Stomach (tissue), 9 donors: ENCODE data around the gene PHYHD1. TPM values are rescaled to one million over a fixed set of nuclear protein-coding genes. Genes with fewer than 3 reads are reported as not detected.

Source experiments
- DNase-seq, 2 donors: peaks; one replicate each; pipeline versions ENCODE4 v3.0.0 to v3.0.0-alpha.2; 2013 to 2019
- H3K27ac ChIP-seq, 5 donors: fragments of 200-600 bp in 4 of 5; sonication (generic) in 4 of 5; one replicate each; pipeline ENCODE4 v1.5.1; 2013 to 2019; ENCODE audit warnings: mild to moderate bottlenecking in 1 of 5, moderate library complexity in 1 of 5
- H3K27me3 ChIP-seq, 3 donors: fragments of 200-600 bp; sonication (generic); one replicate each; pipeline ENCODE4 v1.5.1; 2017 to 2019; ENCODE audit warnings: mixed run types in 1 of 3
- H3K36me3 ChIP-seq, 4 donors: fragments of 200-600 bp; sonication (generic); 1 replicate in 3 of 4; 2 replicates in 1 of 4; pipeline ENCODE4 v1.5.1; 2016 to 2019
- H3K4me1 ChIP-seq, 4 donors: fragments of 200-600 bp; sonication (generic); one replicate each; pipeline ENCODE4 v1.5.1; 2016 to 2019
- H3K4me3 ChIP-seq, 4 donors: fragments of 200-600 bp; sonication (generic) in 3 of 4; one replicate each; pipeline ENCODE4 v1.5.1; 2016 to 2019; ENCODE audit warnings: mild to moderate bottlenecking in 1 of 4
- H3K9me3 ChIP-seq, 4 donors: fragments of 200-600 bp; sonication (generic); one replicate each; pipeline ENCODE4 v1.5.1; 2016 to 2019
- CTCF ChIP-seq, 7 experiments: fragments of 450-650 bp in 4 of 7; fragments of 200-600 bp in 3 of 7; sonication (generic) in 3 of 7; IDR thresholded peaks; one replicate each; pipeline ENCODE4 v1.5.1; 2016 to 2019; ENCODE audit warnings: antibody characterized with exemption in 7 of 7, control low read depth in 2 of 7, mild to moderate bottlenecking in 1 of 7
- EP300 ChIP-seq: sonication (generic); formaldehyde crosslinking; IDR thresholded peaks from one replicate; pipeline ENCODE4 v1.6.1; 2017; ENCODE audit warnings: antibody characterized with exemption
- POLR2A ChIP-seq, 4 donors: fragments of 450-650 bp; IDR thresholded peaks; one replicate each; pipeline ENCODE4 v1.6.1; 2016; ENCODE audit warnings: antibody characterized with exemption in 4 of 4, control low read depth in 2 of 4, mild to moderate bottlenecking in 1 of 4, moderate library complexity in 1 of 4
- POLR2AphosphoS5 ChIP-seq, 3 donors: sonication (generic); formaldehyde crosslinking; IDR thresholded peaks; one replicate each; pipeline ENCODE4 v1.6.1; 2016; ENCODE audit warnings: antibody characterized with exemption in 3 of 3
- WGBS, 5 donors: extraction: QIAGEN DNeasy Blood & Tissue Kit in 3 of 5; methylation state at CpG; one replicate each; pipeline versions ENCODE4 v1.1.5 to v1.1.7; 2013 to 2018; 5-methylcytosine and 5-hydroxymethylcytosine counted together
- intact Hi-C: fragments of 100-400 bp; cut with DNase I; formaldehyde crosslinking; loops from one replicate; pipeline ENCODE4 v1.15.1; 2023; ENCODE audit warnings: low total_unique reads
- polyA plus RNA-seq, 3 donors: library from polyadenylated mRNA; stranded (reverse); fragments of 200-250 nt; gene quantifications; one replicate each; pipeline ENCODE4 v1.2.3, GENCODE V29; 2013
- total RNA-seq, 5 donors: library from RNA; depleted of rRNA; stranded (reverse); fragments of >200 nt; gene quantifications; one replicate each; pipeline versions ENCODE4 v1.1.0 to v1.2.3, GENCODE V29; 2014 to 2016
- donor health status: healthy with polysubstance abuse.
- donor health status: Bipolar disorder and iron deficiency.
- donor health status: healthy.

Gene PHYHD1
- total and polyA plus RNA-seq, 8 donors, result 1.4 to 55.8 (median 30.7) TPM

DNA sequence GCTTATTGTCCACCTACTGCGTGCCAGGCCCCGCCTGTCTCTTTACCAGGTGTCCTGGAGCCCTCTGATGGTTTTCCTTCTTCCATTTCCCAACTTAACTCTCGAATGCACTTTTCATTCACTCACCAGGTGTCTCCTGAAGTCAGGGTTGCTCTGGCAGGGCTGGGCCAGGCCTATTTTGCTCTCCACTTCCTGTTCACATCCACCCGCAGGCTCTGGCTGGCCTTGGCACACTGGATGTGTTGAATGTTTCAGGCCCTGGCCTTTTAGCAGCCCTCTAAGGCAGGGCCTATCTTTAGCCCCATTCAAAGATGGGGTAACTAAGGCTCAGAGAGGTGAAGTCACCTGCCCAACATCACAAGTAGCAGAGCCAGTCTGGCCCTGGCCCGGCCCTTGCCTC is 22.4 kb upstream of the PHYHD1 start:
- Histone ChIP-seq H3K4me1 (peaks cover 23 to 63% (median 43%) of the 10 kb centered on the region in 4 donors), H3K27ac (peak overlapping the region; percentile 15 to 63 (median 44)), H3K9me3 (no peaks in the 10 kb centered on the region), H3K27me3 (no peaks in the 10 kb centered on the region), H3K36me3 (peaks cover 35 to 61% (median 56%) of the 10 kb centered on the region in 4 donors), H3K4me3 (no peak overlapping the region)
- intact Hi-C loops, result no loop called here
- TF ChIP-seq CTCF (IDR thresholded peaks at IDR 0.05), result no peak
- no peak for TF ChIP-seq POLR2AphosphoS5 (IDR thresholded peaks at IDR 0.05)
- no peak for TF ChIP-seq EP300
- TF ChIP-seq POLR2A (IDR thresholded peaks at IDR 0.05), result no peak
- 71 to 88% (median 78%) methylated on average over 5 of the region's 5 CpGs for WGBS, 5 donors
- no peak for DNase-seq

GRCh38 chr9:128898845-128899565 is 21.8 kb upstream of the PHYHD1 start:
- no peaks in the 10 kb centered on the region for H3K9me3 ChIP-seq
- DNase-seq, result no peak
- TF ChIP-seq POLR2A (IDR thresholded peaks at IDR 0.05) (no peak), POLR2AphosphoS5 (IDR thresholded peaks at IDR 0.05) (no peak), CTCF (IDR thresholded peaks at IDR 0.05) (no peak), EP300 (no peak)
- H3K4me1 ChIP-seq, result peaks cover 22 to 63% (median 43%) of the 10 kb centered on the region in 4 donors
- WGBS, 5 donors, result 77 to 87% (median 86%) methylated on average over 17 to 18 of the region's 18 CpGs
- peak overlapping the region; percentile 15 to 63 (median 44) for H3K27ac ChIP-seq
- no peak overlapping the region for H3K4me3 ChIP-seq
- no peaks in the 10 kb centered on the region for H3K27me3 ChIP-seq
- intact Hi-C loops, result no loop called here
- peaks cover 31 to 54% (median 49%) of the 10 kb centered on the region in 4 donors for H3K36me3 ChIP-seq

DNA sequence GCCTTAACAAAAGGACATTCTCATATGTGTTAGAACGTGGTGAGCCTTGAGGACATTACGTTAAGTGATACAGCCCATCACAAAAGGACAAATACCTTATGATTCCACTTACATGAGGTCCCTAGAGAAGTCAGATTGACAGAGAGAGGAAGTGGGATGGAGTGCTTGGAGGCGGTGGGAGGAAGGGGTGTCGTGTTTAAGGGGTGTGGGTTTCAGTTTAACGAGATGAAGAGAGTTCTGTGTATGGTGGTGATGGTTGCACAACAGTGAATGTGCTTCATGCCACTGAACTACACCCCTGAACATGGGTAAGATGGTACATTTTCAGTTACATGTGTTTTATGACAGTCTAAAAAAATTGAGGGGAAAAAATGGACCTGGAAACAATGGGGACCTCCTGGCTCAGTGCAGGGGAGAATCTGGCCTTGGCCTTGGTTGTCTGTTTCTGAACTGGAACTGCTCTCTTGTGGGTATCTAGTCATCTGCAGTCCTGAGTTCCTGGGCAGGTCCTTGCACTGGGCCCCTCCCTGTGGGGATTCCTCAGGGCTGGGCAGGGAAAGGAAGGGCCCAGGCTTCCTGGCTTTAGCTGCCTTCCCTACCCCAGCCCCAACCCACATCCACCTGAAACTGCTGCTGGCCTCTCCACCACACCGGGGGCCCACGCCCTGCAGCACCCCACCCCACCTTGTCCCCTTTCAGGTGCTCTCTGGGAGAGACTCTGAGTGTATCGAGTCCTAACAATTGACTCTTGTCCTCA is 21.0 kb upstream of the PHYHD1 start:
- Histone ChIP-seq H3K9me3 (no peaks in the 10 kb centered on the region), H3K36me3 (peaks cover 31 to 51% (median 43%) of the 10 kb centered on the region in 4 donors), H3K27me3 (no peaks in the 10 kb centered on the region), H3K4me3 (no peak overlapping the region), H3K4me1 (peaks cover 22 to 69% (median 46%) of the 10 kb centered on the region in 4 donors), H3K27ac (peak overlapping the region; percentile 26 to 63 (median 44))
- peak in 1 of 2 donors; percentile 57 for DNase-seq
- WGBS, 5 donors, result 50 to 61% (median 55%) methylated on average over 8 of the region's 8 CpGs
- TF ChIP-seq CTCF (IDR thresholded peaks at IDR 0.05) (no peak), EP300 (no peak), POLR2A (IDR thresholded peaks at IDR 0.05) (no peak), POLR2AphosphoS5 (IDR thresholded peaks at IDR 0.05) (no peak)
- intact Hi-C loops, result no loop called here

DNA sequence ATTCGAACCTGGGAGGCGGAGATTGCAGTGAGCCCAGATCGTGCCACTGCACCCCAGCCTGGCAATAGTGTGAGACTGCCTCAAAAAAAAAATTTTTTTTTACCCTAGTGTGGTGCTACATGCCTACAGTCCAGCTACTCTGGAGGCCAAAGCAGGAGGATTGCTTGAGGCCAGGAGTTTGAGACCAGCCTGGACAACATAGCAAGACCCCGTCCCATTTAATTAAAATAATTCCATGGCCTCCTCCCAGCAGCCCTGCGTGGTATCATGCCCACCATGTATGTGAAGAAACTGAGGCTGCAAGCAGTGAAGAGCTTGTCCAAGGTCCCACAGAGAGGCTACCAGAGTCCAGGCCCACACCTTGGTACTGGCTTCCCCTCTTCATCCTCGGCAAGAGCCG is 19.4 kb upstream of the PHYHD1 start:
- no peak for DNase-seq
- no peak for TF ChIP-seq POLR2AphosphoS5 (IDR thresholded peaks at IDR 0.05)
- TF ChIP-seq POLR2A (IDR thresholded peaks at IDR 0.05), result no peak
- no peak for TF ChIP-seq EP300
- no peak for TF ChIP-seq CTCF (IDR thresholded peaks at IDR 0.05)
- Histone ChIP-seq H3K27me3 (no peaks in the 10 kb centered on the region), H3K27ac (peak overlapping the region in 4 of 5 donors; percentile 55 to 78 (median 73)), H3K9me3 (no peaks in the 10 kb centered on the region), H3K4me1 (peaks cover 22 to 69% (median 45%) of the 10 kb centered on the region in 4 donors), H3K4me3 (no peak overlapping the region), H3K36me3 (peaks cover 21 to 34% (median 31%) of the 10 kb centered on the region in 4 donors)
- 69 to 93% (median 87%) methylated on average over 4 to 7 of the region's 7 CpGs for WGBS, 5 donors
- intact Hi-C loops, result no loop called here
